Stomach (tissue), 9 donors: ENCODE measurements around the gene KCNQ5. TPM values are rescaled to one million over a fixed set of nuclear protein-coding genes. Genes with fewer than 3 reads are reported as not detected.

Experiments used
- DNase-seq, 2 donors: peaks; one replicate each; pipeline versions ENCODE4 v3.0.0 to v3.0.0-alpha.2; 2013 to 2019
- H3K27ac ChIP-seq, 5 donors: fragments of 200-600 bp in 4 of 5; sonication (generic) in 4 of 5; one replicate each; pipeline ENCODE4 v1.5.1; 2013 to 2019; ENCODE audit warnings: mild to moderate bottlenecking in 1 of 5, moderate library complexity in 1 of 5
- H3K27me3 ChIP-seq, 3 donors: fragments of 200-600 bp; sonication (generic); one replicate each; pipeline ENCODE4 v1.5.1; 2017 to 2019; ENCODE audit warnings: mixed run types in 1 of 3
- H3K36me3 ChIP-seq, 4 donors: fragments of 200-600 bp; sonication (generic); 1 replicate in 3 of 4; 2 replicates in 1 of 4; pipeline ENCODE4 v1.5.1; 2016 to 2019
- H3K4me1 ChIP-seq, 4 donors: fragments of 200-600 bp; sonication (generic); one replicate each; pipeline ENCODE4 v1.5.1; 2016 to 2019
- H3K4me3 ChIP-seq, 4 donors: fragments of 200-600 bp; sonication (generic) in 3 of 4; one replicate each; pipeline ENCODE4 v1.5.1; 2016 to 2019; ENCODE audit warnings: mild to moderate bottlenecking in 1 of 4
- H3K9me3 ChIP-seq, 4 donors: fragments of 200-600 bp; sonication (generic); one replicate each; pipeline ENCODE4 v1.5.1; 2016 to 2019
- CTCF ChIP-seq, 7 experiments: fragments of 450-650 bp in 4 of 7; fragments of 200-600 bp in 3 of 7; sonication (generic) in 3 of 7; IDR thresholded peaks; one replicate each; pipeline ENCODE4 v1.5.1; 2016 to 2019; ENCODE audit warnings: antibody characterized with exemption in 7 of 7, control low read depth in 2 of 7, mild to moderate bottlenecking in 1 of 7
- EP300 ChIP-seq: sonication (generic); formaldehyde crosslinking; IDR thresholded peaks from one replicate; pipeline ENCODE4 v1.6.1; 2017; ENCODE audit warnings: antibody characterized with exemption
- POLR2A ChIP-seq, 4 donors: fragments of 450-650 bp; IDR thresholded peaks; one replicate each; pipeline ENCODE4 v1.6.1; 2016; ENCODE audit warnings: antibody characterized with exemption in 4 of 4, control low read depth in 2 of 4, mild to moderate bottlenecking in 1 of 4, moderate library complexity in 1 of 4
- POLR2AphosphoS5 ChIP-seq, 3 donors: sonication (generic); formaldehyde crosslinking; IDR thresholded peaks; one replicate each; pipeline ENCODE4 v1.6.1; 2016; ENCODE audit warnings: antibody characterized with exemption in 3 of 3
- WGBS, 5 donors: extraction: QIAGEN DNeasy Blood & Tissue Kit in 3 of 5; methylation state at CpG; one replicate each; pipeline versions ENCODE4 v1.1.5 to v1.1.7; 2013 to 2018; 5-methylcytosine and 5-hydroxymethylcytosine counted together
- intact Hi-C: fragments of 100-400 bp; cut with DNase I; formaldehyde crosslinking; loops from one replicate; pipeline ENCODE4 v1.15.1; 2023; ENCODE audit warnings: low total_unique reads
- polyA plus RNA-seq, 3 donors: library from polyadenylated mRNA; stranded (reverse); fragments of 200-250 nt; gene quantifications; one replicate each; pipeline ENCODE4 v1.2.3, GENCODE V29; 2013
- total RNA-seq, 5 donors: library from RNA; depleted of rRNA; stranded (reverse); fragments of >200 nt; gene quantifications; one replicate each; pipeline versions ENCODE4 v1.1.0 to v1.2.3, GENCODE V29; 2014 to 2016
- donor health status: healthy with polysubstance abuse.
- donor health status: Bipolar disorder and iron deficiency.
- donor health status: healthy.

The KCNQ5 gene
- total and polyA plus RNA-seq, 8 donors = 0.12 to 2.8 (median 0.37) TPM; not detected in 2

GRCh38 chr6:72742001-72742673, 120.3 kb downstream of the KCNQ5 start:
- no peaks in the 10 kb centered on the region for H3K4me1 ChIP-seq
- no peak for TF ChIP-seq EP300
- no peak for TF ChIP-seq CTCF (IDR thresholded peaks at IDR 0.05)
- no peak for TF ChIP-seq POLR2AphosphoS5 (IDR thresholded peaks at IDR 0.05)
- TF ChIP-seq POLR2A (IDR thresholded peaks at IDR 0.05) = no peak
- WGBS, 5 donors = 84 to 91% (median 90%) methylated on average over 5 of the region's 5 CpGs
- no peaks in the 10 kb centered on the region for H3K27me3 ChIP-seq
- H3K36me3 ChIP-seq = no peaks in the 10 kb centered on the region
- no peak overlapping the region for H3K27ac ChIP-seq
- no peak overlapping the region for H3K4me3 ChIP-seq
- DNase-seq = no peak
- no peaks in the 10 kb centered on the region for H3K9me3 ChIP-seq
- intact Hi-C loops = no loop called here

GRCh38 chr6:72746276-72746675, 124.4 kb downstream of the KCNQ5 start:
- no peaks in the 10 kb centered on the region for H3K36me3 ChIP-seq
- DNase-seq = no peak
- H3K4me1 ChIP-seq = no peaks in the 10 kb centered on the region
- H3K27me3 ChIP-seq = no peaks in the 10 kb centered on the region
- no peaks in the 10 kb centered on the region for H3K9me3 ChIP-seq
- intact Hi-C loops = no loop called here
- H3K4me3 ChIP-seq = no peak overlapping the region
- no peak for TF ChIP-seq EP300
- TF ChIP-seq POLR2AphosphoS5 (IDR thresholded peaks at IDR 0.05) = no peak
- no peak for TF ChIP-seq CTCF (IDR thresholded peaks at IDR 0.05)
- no peak for TF ChIP-seq POLR2A (IDR thresholded peaks at IDR 0.05)
- H3K27ac ChIP-seq = no peak overlapping the region
- WGBS, 5 donors = 51 to 81% (median 58%) methylated on average over 2 of the region's 2 CpGs

- H3K36me3 ChIP-seq = no peaks in the 10 kb centered on the region
- 28 to 53% (median 48%) methylated on average over 1 of the region's 1 CpG for WGBS, 5 donors
- no peak for DNase-seq
- no peaks in the 10 kb centered on the region for H3K9me3 ChIP-seq
- no peak overlapping the region for H3K4me3 ChIP-seq
- TF ChIP-seq EP300 (no peak), POLR2A (IDR thresholded peaks at IDR 0.05) (no peak), POLR2AphosphoS5 (IDR thresholded peaks at IDR 0.05) (no peak), CTCF (IDR thresholded peaks at IDR 0.05) (no peak)
- H3K4me1 ChIP-seq = no peaks in the 10 kb centered on the region
- no peak overlapping the region for H3K27ac ChIP-seq
- intact Hi-C loops = no loop called here
- no peaks in the 10 kb centered on the region for H3K27me3 ChIP-seq
Measured at GRCh38 chr6:72748759-72749158, 126.9 kb downstream of the KCNQ5 start.

GRCh38 chr6:72755752-72756151, 133.9 kb downstream of the KCNQ5 start:
- intact Hi-C loops = no loop called here
- peaks cover 0 to 14% (median 3%) of the 10 kb centered on the region in 4 donors for H3K4me1 ChIP-seq
- no peaks in the 10 kb centered on the region for H3K27me3 ChIP-seq
- DNase-seq = no peak
- 44 to 85% (median 75%) methylated on average over 2 of the region's 2 CpGs for WGBS, 5 donors
- no peaks in the 10 kb centered on the region for H3K36me3 ChIP-seq
- H3K27ac ChIP-seq = no peak overlapping the region
- TF ChIP-seq POLR2AphosphoS5 (IDR thresholded peaks at IDR 0.05) = no peak
- TF ChIP-seq CTCF (IDR thresholded peaks at IDR 0.05) = no peak
- no peak for TF ChIP-seq EP300
- TF ChIP-seq POLR2A (IDR thresholded peaks at IDR 0.05) = no peak
- H3K4me3 ChIP-seq = no peak overlapping the region
- H3K9me3 ChIP-seq = no peaks in the 10 kb centered on the region
